DND-41 (cell line): Measurements from ENCODE around the gene KDM6A.
"Not testable (repeated sequence)": the region's sequence is repeated elsewhere in the genome, so short reads cannot be mapped to it uniquely, and the experiment has no call there.

Experiments used
- ATAC-seq: fragments of 200-7000 bp; cut with Tn5 transposase; 3 replicates; pipeline ENCODE4 v1.9.1; 2021; ENCODE audit warnings: low read depth; ENCODE audit not compliant: insufficient read depth
- DNase-seq: peaks from one replicate; pipeline ENCODE4 v3.0.0-alpha.2; 2020
- H2AFZ ChIP-seq: 2 replicates; pipeline ENCODE4 v1.6.0; 2012; ENCODE audit warnings: low read depth, low read length
- H3K27ac ChIP-seq: 2 replicates; pipeline ENCODE4 v1.5.1; 2012; ENCODE audit warnings: low read length, inconsistent platforms
- H3K27me3 ChIP-seq: fragments of 200-600 bp; sonication (generic); 2 replicates; pipeline ENCODE4 v1.6.0; 2012; ENCODE audit warnings: low read length, mild to moderate bottlenecking, inconsistent platforms; ENCODE audit not compliant: insufficient read depth, poor library complexity
- H3K36me3 ChIP-seq: 2 replicates; pipeline ENCODE4 v1.5.1; 2012; ENCODE audit warnings: low read length, inconsistent platforms; ENCODE audit not compliant: insufficient read depth
- H3K4me1 ChIP-seq: 2 replicates; pipeline ENCODE4 v1.5.1; 2012; ENCODE audit warnings: mild to moderate bottlenecking, low read length; ENCODE audit not compliant: insufficient read depth
- H3K4me2 ChIP-seq: 2 replicates; pipeline ENCODE4 v1.6.0; 2012; ENCODE audit warnings: mild to moderate bottlenecking, moderate library complexity, low read length, inconsistent platforms; ENCODE audit not compliant: insufficient read depth
- H3K4me3 ChIP-seq, 2 experiments: fragments of 200-600 bp in 1 of 2; shearing (Covaris generic) in 1 of 2; 2 replicates each; pipeline ENCODE4 v1.5.1; 2012 to 2016; ENCODE audit warnings: inconsistent platforms in 2 of 2, low read length in 2 of 2, mild to moderate bottlenecking in 2 of 2, low read depth in 1 of 2, moderate library complexity in 1 of 2
- H3K79me2 ChIP-seq: 2 replicates; pipeline ENCODE4 v1.6.0; 2012; ENCODE audit warnings: low read length, inconsistent platforms; ENCODE audit not compliant: insufficient read depth
- H3K9ac ChIP-seq: 2 replicates; pipeline ENCODE4 v1.6.0; 2012; ENCODE audit warnings: low read depth, mild to moderate bottlenecking, inconsistent platforms, low read length, moderate library complexity
- H3K9me3 ChIP-seq: 2 replicates; pipeline ENCODE4 v1.5.1; 2012; ENCODE audit warnings: low read length, moderate library complexity, mild to moderate bottlenecking, inconsistent platforms; ENCODE audit not compliant: insufficient read depth, severe bottlenecking
- H4K20me1 ChIP-seq: 2 replicates; pipeline ENCODE4 v1.6.0; 2012; ENCODE audit warnings: low read length; ENCODE audit not compliant: insufficient read depth
- CTCF ChIP-seq: IDR thresholded peaks from 2 replicates; pipeline ENCODE4 v1.5.1; 2012; ENCODE audit warnings: borderline replicate concordance, low read length, moderate library complexity, mild to moderate bottlenecking; ENCODE audit not compliant: poor library complexity, severe bottlenecking; ENCODE audit errors: extremely low read depth
- EZH2 ChIP-seq: IDR thresholded peaks from 3 replicates; pipeline ENCODE4 v1.6.1; 2012; ENCODE audit warnings: borderline replicate concordance, low read depth, mild to moderate bottlenecking, moderate library complexity, low read length, inconsistent platforms; ENCODE audit not compliant: severe bottlenecking

KDM6A gene

GRCh38 chrX:44906041-44906440 lies 33.1 kb downstream of the KDM6A start:
- Histone ChIP-seq H4K20me1 (peaks cover 9% of the 10 kb centered on the region; the same call in 1 of the 2 replicates), H3K4me3 (no peak overlapping the region)
- no peak for TF ChIP-seq EZH2
- TF ChIP-seq CTCF = no peak

GRCh38 chrX:44906542-44906941 lies 33.6 kb downstream of the KDM6A start:
- H3K27me3 ChIP-seq = no peaks in the 10 kb centered on the region
- TF ChIP-seq EZH2 (no peak), CTCF (no peak)
- no peak overlapping the region for H3K9ac ChIP-seq
- no peak overlapping the region for H3K4me3 ChIP-seq
- DNase-seq (no peak), ATAC-seq (no peak)
- no peak overlapping the region for H3K4me2 ChIP-seq
- H2AFZ ChIP-seq = no peak overlapping the region
- H3K36me3 ChIP-seq = no peaks in the 10 kb centered on the region
- peaks cover 89% of the 10 kb centered on the region for H3K79me2 ChIP-seq
- H3K27ac ChIP-seq = no peak overlapping the region
- no peaks in the 10 kb centered on the region for H3K4me1 ChIP-seq
- no peaks in the 10 kb centered on the region for H3K9me3 ChIP-seq
- peaks cover 9% of the 10 kb centered on the region; the same call in 1 of the 2 replicates for H4K20me1 ChIP-seq

More at GRCh38 chrX:44906041-44906440, 33.1 kb downstream of the KDM6A start:
- H3K79me2 ChIP-seq = peaks cover 93% of the 10 kb centered on the region
- H3K4me1 ChIP-seq = no peaks in the 10 kb centered on the region
- H3K27me3 ChIP-seq = no peaks in the 10 kb centered on the region
- ATAC-seq = no peak
- no peaks in the 10 kb centered on the region for H3K36me3 ChIP-seq
- H3K4me2 ChIP-seq = no peak overlapping the region
- no peak for DNase-seq
- H3K9me3 ChIP-seq = no peaks in the 10 kb centered on the region
- H2AFZ ChIP-seq = no peak overlapping the region
- H3K27ac ChIP-seq = no peak overlapping the region
- H3K9ac ChIP-seq = no peak overlapping the region

GRCh38 chrX:44908153-44908552 lies 35.2 kb downstream of the KDM6A start:
- TF ChIP-seq CTCF = no peak
- Histone ChIP-seq H2AFZ (no peak overlapping the region), H3K9me3 (no peaks in the 10 kb centered on the region), H3K79me2 (peaks cover 88% of the 10 kb centered on the region), H4K20me1 (peaks cover 9% of the 10 kb centered on the region; the same call in 1 of the 2 replicates), H3K27me3 (no peaks in the 10 kb centered on the region), H3K9ac (no peak overlapping the region), H3K4me2 (no peak overlapping the region), H3K4me1 (no peaks in the 10 kb centered on the region), H3K4me3 (no peak overlapping the region), H3K36me3 (no peaks in the 10 kb centered on the region), H3K27ac (no peak overlapping the region)
- no peak for DNase-seq
- ATAC-seq = no peak

GRCh38 chrX:44908827-44909226 lies 35.8 kb downstream of the KDM6A start:
- Histone ChIP-seq H3K4me3 (no peak overlapping the region), H3K9me3 (no peaks in the 10 kb centered on the region), H3K4me1 (no peaks in the 10 kb centered on the region), H3K36me3 (no peaks in the 10 kb centered on the region), H4K20me1 (peaks cover 11% of the 10 kb centered on the region; the same call in 1 of the 2 replicates), H3K9ac (no peak overlapping the region), H2AFZ (no peak overlapping the region), H3K27ac (no peak overlapping the region), H3K4me2 (no peak overlapping the region), H3K27me3 (no peaks in the 10 kb centered on the region), H3K79me2 (peaks cover 88% of the 10 kb centered on the region)
- TF ChIP-seq CTCF (no peak), EZH2 (no peak)
- no peak for ATAC-seq
- no peak for DNase-seq

DNA sequence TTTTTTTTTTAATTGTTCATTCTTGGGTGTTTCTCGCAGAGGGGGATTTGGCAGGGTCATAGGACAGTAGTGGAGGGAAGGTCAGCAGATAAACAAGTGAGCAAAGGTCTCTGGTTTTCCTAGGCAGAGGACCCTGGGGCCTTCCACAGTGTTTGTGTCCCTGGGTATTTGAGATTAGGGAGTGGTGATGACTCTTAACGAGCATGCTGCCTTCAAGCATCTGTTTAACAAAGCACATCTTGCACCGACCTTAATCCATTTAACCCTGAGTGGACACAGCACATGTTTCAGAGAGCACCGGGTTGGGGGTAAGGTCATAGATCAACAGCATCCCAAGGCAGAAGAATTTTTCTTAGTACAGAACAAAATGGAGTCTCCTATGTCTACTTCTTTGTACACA lies 37.5 kb downstream of the KDM6A start:
- not testable (repeated sequence) for H3K4me2 ChIP-seq, ATAC-seq, DNase-seq, H3K4me1 ChIP-seq, H2AFZ ChIP-seq, H3K36me3 ChIP-seq, H3K9me3 ChIP-seq, H3K27me3 ChIP-seq, H3K4me3 ChIP-seq, H3K9ac ChIP-seq, H3K27ac ChIP-seq
- H3K79me2 ChIP-seq = peaks cover 88% of the 10 kb centered on the region
- peaks cover 18% of the 10 kb centered on the region for H4K20me1 ChIP-seq
